ENCODE results near the gene PHTF1.

DNA sequence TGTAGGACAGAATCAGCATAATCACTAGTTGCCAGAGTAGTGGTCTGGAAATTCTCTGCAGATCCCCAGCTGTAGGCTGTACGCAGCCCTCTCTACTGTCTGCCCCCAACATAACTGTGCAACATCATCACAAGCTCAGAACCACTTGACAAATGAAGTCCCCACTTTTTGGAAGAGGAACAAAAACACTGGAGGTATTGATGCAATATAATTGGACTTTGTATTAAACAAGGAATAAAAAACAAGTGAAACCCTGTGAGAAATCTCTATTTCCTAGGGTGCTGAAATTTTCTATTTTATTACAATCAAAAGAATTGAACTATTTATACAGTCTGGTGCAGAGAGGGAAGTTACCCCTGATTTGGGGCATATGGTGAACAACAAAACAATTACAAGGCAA lies 15.2 kb downstream of the PHTF1 start:
- TF ChIP-seq EP300 (IDR thresholded peaks at IDR 0.05) (no peak), POLR2A (IDR thresholded peaks at IDR 0.05) (no peak)
- TF ChIP-seq, protein P1, sequence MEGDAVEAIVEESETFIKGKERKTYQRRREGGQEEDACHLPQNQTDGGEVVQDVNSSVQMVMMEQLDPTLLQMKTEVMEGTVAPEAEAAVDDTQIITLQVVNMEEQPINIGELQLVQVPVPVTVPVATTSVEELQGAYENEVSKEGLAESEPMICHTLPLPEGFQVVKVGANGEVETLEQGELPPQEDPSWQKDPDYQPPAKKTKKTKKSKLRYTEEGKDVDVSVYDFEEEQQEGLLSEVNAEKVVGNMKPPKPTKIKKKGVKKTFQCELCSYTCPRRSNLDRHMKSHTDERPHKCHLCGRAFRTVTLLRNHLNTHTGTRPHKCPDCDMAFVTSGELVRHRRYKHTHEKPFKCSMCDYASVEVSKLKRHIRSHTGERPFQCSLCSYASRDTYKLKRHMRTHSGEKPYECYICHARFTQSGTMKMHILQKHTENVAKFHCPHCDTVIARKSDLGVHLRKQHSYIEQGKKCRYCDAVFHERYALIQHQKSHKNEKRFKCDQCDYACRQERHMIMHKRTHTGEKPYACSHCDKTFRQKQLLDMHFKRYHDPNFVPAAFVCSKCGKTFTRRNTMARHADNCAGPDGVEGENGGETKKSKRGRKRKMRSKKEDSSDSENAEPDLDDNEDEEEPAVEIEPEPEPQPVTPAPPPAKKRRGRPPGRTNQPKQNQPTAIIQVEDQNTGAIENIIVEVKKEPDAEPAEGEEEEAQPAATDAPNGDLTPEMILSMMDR (IDR thresholded peaks at IDR 0.05) = no peak
